ENCODE results near the gene EHMT1.

The EHMT1 gene

GRCh38 chr9:137674307-137674975 lies 55.6 kb downstream of the EHMT1 start:
- no peak for ATAC-seq
- no peak for DNase-seq

GRCh38 chr9:137674976-137675320 lies 56.1 kb downstream of the EHMT1 start:
- DNase-seq: no peak
- no peak for ATAC-seq

- DNase-seq: no peak
- no peak for ATAC-seq
Observed at GRCh38 chr9:137676998-137677397, 58.2 kb downstream of the EHMT1 start.

GRCh38 chr9:137678202-137678601 lies 59.4 kb downstream of the EHMT1 start:
- DNase-seq (no peak), ATAC-seq (no peak)

- ATAC-seq (no peak), DNase-seq (no peak)
Observed at GRCh38 chr9:137679249-137679648, 60.4 kb downstream of the EHMT1 start.

- no peak for DNase-seq
- no peak for ATAC-seq
Observed at GRCh38 chr9:137679695-137680305, 61.0 kb downstream of the EHMT1 start.

GRCh38 chr9:137680444-137681358 lies 61.9 kb downstream of the EHMT1 start:
- ATAC-seq (no peak), DNase-seq (no peak)

GRCh38 chr9:137682428-137683105 lies 63.8 kb downstream of the EHMT1 start:
- ATAC-seq (no peak), DNase-seq (no peak)

- DNase-seq (no peak), ATAC-seq (no peak)
Observed at GRCh38 chr9:137683262-137683864, 64.6 kb downstream of the EHMT1 start.

GRCh38 chr9:137685035-137685740 lies 66.4 kb downstream of the EHMT1 start:
- DNase-seq: no peak
- no peak for ATAC-seq

- ATAC-seq (no peak), DNase-seq (no peak)
Observed at GRCh38 chr9:137685741-137686420, 67.1 kb downstream of the EHMT1 start.

GRCh38 chr9:137688261-137688660 lies 69.5 kb downstream of the EHMT1 start:
- no peak for DNase-seq
- ATAC-seq: no peak

GRCh38 chr9:137688725-137689124 lies 69.9 kb downstream of the EHMT1 start:
- ATAC-seq (no peak), DNase-seq (no peak)

- no peak for DNase-seq
Observed at GRCh38 chr9:137689745-137690529, 71.1 kb downstream of the EHMT1 start.

GRCh38 chr9:137690930-137691645 lies 72.3 kb downstream of the EHMT1 start:
- no peak for DNase-seq
- ATAC-seq: no peak

More at GRCh38 chr9:137689745-137690529, 71.1 kb downstream of the EHMT1 start:
- ATAC-seq: no peak

- no peak for ATAC-seq
- DNase-seq: no peak
Observed at GRCh38 chr9:137691646-137692351, 73.0 kb downstream of the EHMT1 start.

- DNase-seq (no peak), ATAC-seq (no peak)
Observed at GRCh38 chr9:137694236-137694959, 75.6 kb downstream of the EHMT1 start.

Measured in stimulated activated naive CD8-positive, alpha-beta T cell treated with anti-CD3 and anti-CD28 coated beads, Interleukin-15, Interleukin-2, amounts not matched to agents 100 U/mL and 50 U/mL, for 24 hours (primary cell).